ENCODE results near the gene RAB33A.

Gene RAB33A

DNA sequence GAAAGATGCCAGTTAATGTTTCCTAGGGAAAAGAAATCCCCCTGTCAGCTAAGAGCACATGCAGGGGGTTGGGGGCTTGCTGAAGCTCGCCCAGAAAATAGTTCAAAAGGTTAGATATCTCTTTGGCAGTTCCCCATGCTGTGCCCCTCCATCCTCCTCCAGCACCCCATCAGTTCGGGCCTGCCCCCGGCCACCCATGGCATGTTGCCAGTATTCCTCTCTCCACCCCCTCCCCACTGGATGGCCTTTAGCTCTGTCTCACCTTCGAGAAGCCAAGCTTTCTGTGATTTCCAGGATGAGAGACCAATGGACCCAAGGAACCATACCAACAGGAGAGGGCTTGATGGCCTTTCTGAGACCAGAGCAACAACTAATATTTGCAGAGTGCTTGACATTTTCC lies 5.2 kb downstream of the RAB33A start:
- TF ChIP-seq, protein P1, sequence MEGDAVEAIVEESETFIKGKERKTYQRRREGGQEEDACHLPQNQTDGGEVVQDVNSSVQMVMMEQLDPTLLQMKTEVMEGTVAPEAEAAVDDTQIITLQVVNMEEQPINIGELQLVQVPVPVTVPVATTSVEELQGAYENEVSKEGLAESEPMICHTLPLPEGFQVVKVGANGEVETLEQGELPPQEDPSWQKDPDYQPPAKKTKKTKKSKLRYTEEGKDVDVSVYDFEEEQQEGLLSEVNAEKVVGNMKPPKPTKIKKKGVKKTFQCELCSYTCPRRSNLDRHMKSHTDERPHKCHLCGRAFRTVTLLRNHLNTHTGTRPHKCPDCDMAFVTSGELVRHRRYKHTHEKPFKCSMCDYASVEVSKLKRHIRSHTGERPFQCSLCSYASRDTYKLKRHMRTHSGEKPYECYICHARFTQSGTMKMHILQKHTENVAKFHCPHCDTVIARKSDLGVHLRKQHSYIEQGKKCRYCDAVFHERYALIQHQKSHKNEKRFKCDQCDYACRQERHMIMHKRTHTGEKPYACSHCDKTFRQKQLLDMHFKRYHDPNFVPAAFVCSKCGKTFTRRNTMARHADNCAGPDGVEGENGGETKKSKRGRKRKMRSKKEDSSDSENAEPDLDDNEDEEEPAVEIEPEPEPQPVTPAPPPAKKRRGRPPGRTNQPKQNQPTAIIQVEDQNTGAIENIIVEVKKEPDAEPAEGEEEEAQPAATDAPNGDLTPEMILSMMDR (IDR thresholded peaks at IDR 0.05; ENCODE audit: low read depth, low read length): no peak

DNA sequence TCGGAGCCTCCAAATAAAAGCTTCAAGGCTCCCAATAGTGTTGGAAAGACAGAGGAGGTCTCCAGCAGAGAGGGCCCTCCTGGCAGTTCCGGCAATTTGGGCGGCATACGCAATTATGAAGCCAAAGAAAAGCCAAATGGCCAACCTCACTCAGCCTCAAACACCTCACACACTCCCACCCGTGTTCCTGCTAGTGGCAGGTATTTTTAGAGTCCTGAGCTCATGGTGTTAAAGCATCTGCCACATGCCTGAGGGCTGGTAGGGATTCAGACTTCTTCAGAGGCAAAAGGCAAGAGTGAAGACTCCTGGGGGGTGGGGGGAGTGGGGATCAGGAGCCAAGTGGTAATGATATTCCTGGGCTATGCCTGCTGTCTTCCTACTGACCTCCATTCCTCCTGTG lies 7.4 kb downstream of the RAB33A start:
- H3K4me3 ChIP-seq (replicated peaks in 1 of 2; ENCODE audit: low read depth in 2 of 2, low read length in 2 of 2): no peak overlapping the region
- TF ChIP-seq, protein P1 (IDR thresholded peaks at IDR 0.05; ENCODE audit: low read depth, low read length): no peak
- no peak for DNase-seq (ENCODE audit: low read depth in 2 of 2)

More for the DNA sequence above, 5.2 kb downstream of the RAB33A start:
- DNase-seq (ENCODE audit: low read depth in 2 of 2): no peak
- H3K4me3 ChIP-seq (replicated peaks in 1 of 2; ENCODE audit: low read depth in 2 of 2, low read length in 2 of 2): no peak overlapping the region

DNA sequence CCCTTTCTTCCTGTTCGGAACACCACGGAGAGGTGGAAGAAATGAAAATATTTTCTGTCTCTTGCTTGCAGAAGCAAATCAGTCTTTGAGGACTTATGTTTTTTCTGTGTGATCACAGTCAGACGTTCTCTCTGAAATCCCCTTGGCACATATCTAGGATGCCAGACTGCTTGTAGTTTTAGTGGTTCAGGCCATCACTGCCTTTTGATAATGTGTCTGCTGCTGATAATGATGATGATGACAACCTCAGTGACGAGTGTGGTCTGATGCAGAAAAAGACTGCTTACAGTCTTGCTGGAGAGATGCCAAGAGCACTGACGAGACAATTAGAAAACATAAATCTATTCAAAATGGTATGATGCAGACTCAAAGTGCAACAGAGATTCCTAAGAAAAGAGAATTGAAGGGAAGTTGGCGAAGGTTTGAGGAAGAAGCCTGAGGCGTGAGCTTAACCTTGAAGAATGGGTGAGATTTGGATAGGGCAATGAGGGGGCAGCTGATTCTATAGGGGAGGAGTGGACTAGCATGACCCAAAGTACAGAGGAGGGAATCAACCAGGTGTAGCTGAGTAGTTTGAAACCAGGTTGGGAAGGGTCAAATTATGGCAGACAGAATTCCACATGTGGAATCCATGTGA lies 7.9 kb downstream of the RAB33A start:
- H3K4me3 ChIP-seq (replicated peaks in 1 of 2; ENCODE audit: low read depth in 2 of 2, low read length in 2 of 2): no peak overlapping the region
- TF ChIP-seq, protein P1 (IDR thresholded peaks at IDR 0.05; ENCODE audit: low read depth, low read length): no peak
- DNase-seq (ENCODE audit: low read depth in 2 of 2): peak in 1 of 2 donors; percentile 57

DNA sequence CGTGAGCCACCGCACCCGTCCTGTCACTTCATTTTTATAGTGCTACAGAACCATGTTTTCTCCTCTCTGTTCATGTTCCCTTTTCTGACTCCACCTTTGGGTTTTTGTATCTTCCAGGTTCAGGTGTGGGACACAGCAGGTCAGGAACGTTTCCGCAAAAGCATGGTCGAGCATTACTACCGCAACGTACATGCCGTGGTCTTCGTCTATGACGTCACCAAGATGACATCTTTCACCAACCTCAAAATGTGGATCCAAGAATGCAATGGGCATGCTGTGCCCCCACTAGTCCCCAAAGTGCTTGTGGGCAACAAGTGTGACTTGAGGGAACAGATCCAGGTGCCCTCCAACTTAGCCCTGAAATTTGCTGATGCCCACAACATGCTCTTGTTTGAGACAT lies 12.4 kb downstream of the RAB33A start:
- TF ChIP-seq, protein P1 (IDR thresholded peaks at IDR 0.05; ENCODE audit: low read depth, low read length): no peak
- no peak overlapping the region for H3K4me3 ChIP-seq (replicated peaks in 1 of 2; ENCODE audit: low read depth in 2 of 2, low read length in 2 of 2)
- no peak for DNase-seq (ENCODE audit: low read depth in 2 of 2)

DNA sequence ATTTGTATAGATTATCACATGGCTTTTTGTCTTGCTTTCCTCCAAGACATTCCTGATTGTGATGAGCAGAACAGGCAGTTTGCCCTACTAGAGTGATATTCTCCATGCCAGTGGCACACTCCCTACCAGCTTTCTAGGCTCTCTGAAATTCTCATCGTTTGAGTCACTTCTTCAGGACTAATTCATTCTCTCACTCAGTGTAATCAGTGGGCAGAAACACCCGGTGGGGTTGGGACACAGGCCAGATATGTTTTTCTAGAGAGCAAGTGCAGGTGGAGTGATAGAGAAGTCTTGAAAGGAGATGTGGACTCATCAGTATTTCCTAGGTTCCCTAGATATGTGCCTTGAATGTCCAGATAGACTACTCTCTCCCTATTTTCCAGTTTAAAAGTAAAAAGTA lies 13.1 kb downstream of the RAB33A start:
- no peak overlapping the region for H3K4me3 ChIP-seq (replicated peaks in 1 of 2; ENCODE audit: low read depth in 2 of 2, low read length in 2 of 2)
- TF ChIP-seq, protein P1 (IDR thresholded peaks at IDR 0.05; ENCODE audit: low read depth, low read length): no peak
- no peak for DNase-seq (ENCODE audit: low read depth in 2 of 2)

DNA sequence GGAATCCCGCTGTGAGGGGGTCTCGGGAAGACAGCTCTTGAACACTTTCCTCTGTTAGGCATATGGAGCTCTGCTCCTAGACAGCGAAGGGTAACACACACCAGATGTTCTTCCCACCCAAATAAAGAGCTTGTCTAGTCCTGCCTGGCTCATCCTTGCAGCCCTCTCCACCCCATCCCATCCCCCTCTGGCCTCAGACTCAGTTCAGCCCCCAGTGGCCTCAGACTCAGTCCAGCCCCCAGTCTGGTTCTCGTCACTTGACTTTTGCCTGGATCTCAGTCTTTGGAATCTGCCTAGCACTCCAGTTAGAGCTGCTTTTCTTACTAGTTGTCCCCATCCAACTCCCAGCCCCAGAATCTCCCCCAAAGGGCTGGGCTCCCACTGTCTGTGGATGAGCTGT lies 14.9 kb downstream of the RAB33A start:
- H3K4me3 ChIP-seq (replicated peaks in 1 of 2; ENCODE audit: low read depth in 2 of 2, low read length in 2 of 2): no peak overlapping the region
- TF ChIP-seq, protein P1 (IDR thresholded peaks at IDR 0.05; ENCODE audit: low read depth, low read length): no peak
- DNase-seq (ENCODE audit: low read depth in 2 of 2): no peak

DNA sequence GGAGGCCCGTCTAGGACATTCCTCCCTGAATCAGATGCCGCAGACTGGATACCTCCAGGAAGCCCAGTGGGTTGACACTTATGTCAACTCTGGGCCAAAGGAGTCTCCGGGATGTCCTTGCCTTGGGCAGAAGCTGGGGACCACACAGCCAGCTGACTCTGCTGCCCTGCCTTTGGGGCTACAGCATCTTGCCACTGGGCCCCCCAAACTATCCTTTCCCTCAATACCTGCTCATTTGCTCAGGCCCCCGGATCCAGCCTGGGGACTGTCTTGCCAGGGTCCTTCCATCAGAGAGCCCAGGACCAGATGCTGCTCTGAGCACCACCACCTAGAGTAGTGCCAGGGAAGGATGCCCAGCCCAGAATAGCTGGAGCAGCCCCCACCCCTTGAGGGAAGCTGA lies 19.0 kb downstream of the RAB33A start:
- TF ChIP-seq, protein P1 (IDR thresholded peaks at IDR 0.05; ENCODE audit: low read depth, low read length): no peak
- no peak overlapping the region for H3K4me3 ChIP-seq (replicated peaks in 1 of 2; ENCODE audit: low read depth in 2 of 2, low read length in 2 of 2)
- DNase-seq (ENCODE audit: low read depth in 2 of 2): no peak

Measured in cardiac fibroblast (primary cell).